ENCODE data around the gene CDO1. TPM values are rescaled to one million over a fixed set of nuclear protein-coding genes. Genes with fewer than 3 reads are reported as not detected.

The CDO1 gene
- polyA plus RNA-seq, 2 of the 4 experiments (the other 2 are of a cell fraction): not detected

DNA sequence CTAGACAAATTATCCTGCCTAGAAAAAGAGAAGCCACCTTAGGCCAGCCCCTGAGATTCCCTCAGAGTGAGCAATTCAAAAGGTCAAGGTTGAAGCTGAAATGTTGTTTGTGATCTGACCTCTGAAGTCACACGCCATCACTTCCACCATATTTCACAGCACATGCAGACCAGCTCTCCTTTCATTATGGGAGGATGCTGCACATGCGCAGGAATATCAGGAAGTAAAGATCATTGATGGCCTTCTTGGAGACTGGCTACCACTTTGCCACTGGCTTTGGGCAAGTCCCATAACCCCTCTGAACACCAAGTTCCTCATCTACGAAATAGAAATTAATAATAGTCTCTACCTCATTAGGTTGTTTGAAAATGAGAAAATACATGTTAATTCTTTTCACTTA lies 39.5 kb downstream of the CDO1 start:
- FAIRE-seq (no peak), DNase-seq (ENCODE audit: low read depth in 1 of 2, low spot score in 1 of 2) (no peak), ATAC-seq (no peak)
- H3K4me2 ChIP-seq: no peak overlapping the region
- POLR2A ChIA-PET: no interaction called here
- TF ChIP-seq RNF2 (IDR thresholded peaks at IDR 0.05; ENCODE audit: borderline replicate concordance, low read depth) (no peak), PHF8 (IDR thresholded peaks at IDR 0.05; ENCODE audit: borderline replicate concordance, low read depth) (no peak), FOSB (CRISPR knock-in tag; IDR thresholded peaks at IDR 0.05) (no peak), EHF (CRISPR knock-in tag; IDR thresholded peaks at IDR 0.05) (no peak), HDAC2 (IDR thresholded peaks at IDR 0.05) (no peak), CEBPB (IDR thresholded peaks at IDR 0.05) (no peak), KDM5A (IDR thresholded peaks at IDR 0.05) (no peak), HOXB5 (CRISPR knock-in tag; IDR thresholded peaks at IDR 0.05) (no peak)
- TF ChIP-seq, protein P1, sequence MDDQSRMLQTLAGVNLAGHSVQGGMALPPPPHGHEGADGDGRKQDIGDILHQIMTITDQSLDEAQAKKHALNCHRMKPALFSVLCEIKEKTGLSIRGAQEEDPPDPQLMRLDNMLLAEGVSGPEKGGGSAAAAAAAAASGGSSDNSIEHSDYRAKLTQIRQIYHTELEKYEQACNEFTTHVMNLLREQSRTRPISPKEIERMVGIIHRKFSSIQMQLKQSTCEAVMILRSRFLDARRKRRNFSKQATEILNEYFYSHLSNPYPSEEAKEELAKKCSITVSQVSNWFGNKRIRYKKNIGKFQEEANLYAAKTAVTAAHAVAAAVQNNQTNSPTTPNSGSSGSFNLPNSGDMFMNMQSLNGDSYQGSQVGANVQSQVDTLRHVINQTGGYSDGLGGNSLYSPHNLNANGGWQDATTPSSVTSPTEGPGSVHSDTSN (IDR thresholded peaks at IDR 0.05): no peak
- TF ChIP-seq, protein P2, sequence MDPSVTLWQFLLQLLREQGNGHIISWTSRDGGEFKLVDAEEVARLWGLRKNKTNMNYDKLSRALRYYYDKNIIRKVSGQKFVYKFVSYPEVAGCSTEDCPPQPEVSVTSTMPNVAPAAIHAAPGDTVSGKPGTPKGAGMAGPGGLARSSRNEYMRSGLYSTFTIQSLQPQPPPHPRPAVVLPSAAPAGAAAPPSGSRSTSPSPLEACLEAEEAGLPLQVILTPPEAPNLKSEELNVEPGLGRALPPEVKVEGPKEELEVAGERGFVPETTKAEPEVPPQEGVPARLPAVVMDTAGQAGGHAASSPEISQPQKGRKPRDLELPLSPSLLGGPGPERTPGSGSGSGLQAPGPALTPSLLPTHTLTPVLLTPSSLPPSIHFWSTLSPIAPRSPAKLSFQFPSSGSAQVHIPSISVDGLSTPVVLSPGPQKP (IDR thresholded peaks at IDR 0.05; ENCODE audit: low read depth, low read length): no peak
- CTCF ChIA-PET: no interaction called here
- H3K9me3 ChIP-seq: no peaks in the 10 kb centered on the region
- H3K4me1 ChIP-seq: no peaks in the 10 kb centered on the region
- 49% methylated on average over 3 of the region's 3 CpGs for WGBS (ENCODE audit: missing lambda C conversion rate)
- H3K27ac ChIP-seq: no peak overlapping the region
- H3K4me3 ChIP-seq: no peak overlapping the region

DNA sequence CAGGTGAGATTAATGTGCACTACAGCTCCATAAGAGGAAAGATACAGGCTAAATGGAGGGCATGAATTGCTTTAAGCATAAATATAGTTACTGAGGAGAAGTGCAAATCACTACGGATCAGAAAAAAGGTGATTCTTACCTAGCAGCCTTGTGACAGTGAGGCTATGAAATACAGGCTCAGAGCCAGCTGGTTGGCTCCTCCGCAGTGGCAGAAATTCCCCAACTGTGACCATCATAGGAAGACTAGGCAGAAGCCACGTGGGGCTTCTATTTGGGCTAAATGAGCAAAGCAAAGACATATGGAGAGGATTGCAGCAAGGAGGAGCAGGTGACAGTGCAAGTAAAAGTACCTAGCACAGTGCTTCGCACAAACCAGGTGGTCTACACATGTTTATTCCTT lies 40.5 kb downstream of the CDO1 start:
- POLR2A ChIA-PET: no interaction called here
- Histone ChIP-seq H3K27ac (no peak overlapping the region), H3K4me2 (no peak overlapping the region), H3K9me3 (no peaks in the 10 kb centered on the region), H3K4me3 (no peak overlapping the region), H3K4me1 (no peaks in the 10 kb centered on the region)
- ATAC-seq: no peak
- no peak for FAIRE-seq
- 24% methylated on average over 4 of the region's 4 CpGs for WGBS (ENCODE audit: missing lambda C conversion rate)
- CTCF ChIA-PET: no interaction called here
- DNase-seq (ENCODE audit: low read depth in 1 of 2, low spot score in 1 of 2): no peak
- TF ChIP-seq TP53 (CRISPR knock-in tag; IDR thresholded peaks at IDR 0.05) (no peak), MYC (IDR thresholded peaks at IDR 0.05; ENCODE audit: borderline replicate concordance, low read length) (no peak), JUNB (IDR thresholded peaks at IDR 0.05) (no peak), RAD21 (conservative IDR thresholded peaks at IDR 0.05 in 1 of 2, IDR thresholded peaks at IDR 0.05 in 1 of 2) (no peak), MAFK (IDR thresholded peaks at IDR 0.05; ENCODE audit: partially characterized antibody) (no peak), TFCP2L1 (CRISPR knock-in tag; IDR thresholded peaks at IDR 0.05) (no peak)
- TF ChIP-seq, protein P3, sequence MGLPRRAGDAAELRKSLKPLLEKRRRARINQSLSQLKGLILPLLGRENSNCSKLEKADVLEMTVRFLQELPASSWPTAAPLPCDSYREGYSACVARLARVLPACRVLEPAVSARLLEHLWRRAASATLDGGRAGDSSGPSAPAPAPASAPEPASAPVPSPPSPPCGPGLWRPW (IDR thresholded peaks at IDR 0.05): no peak

DNA sequence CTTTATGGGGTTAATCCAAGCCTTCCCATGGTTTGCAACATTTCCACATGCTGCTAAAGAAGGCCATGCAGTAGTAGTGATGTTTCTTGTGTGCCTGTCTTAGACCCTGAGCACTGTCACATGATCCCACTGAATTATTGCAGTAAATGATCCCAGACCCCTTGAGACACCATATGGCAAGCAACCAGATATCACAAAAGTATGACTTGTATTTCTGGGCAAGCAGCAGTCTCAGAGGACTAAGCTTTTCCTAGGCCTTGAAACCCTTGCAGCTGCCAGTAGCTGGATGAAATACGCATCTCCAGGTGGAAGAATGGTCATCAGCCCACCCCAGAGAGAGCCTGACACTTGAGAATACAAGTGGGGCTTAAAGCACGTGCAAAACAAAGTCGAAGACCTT lies 41.8 kb downstream of the CDO1 start:
- CTCF ChIA-PET: no interaction called here
- POLR2A ChIA-PET: no interaction called here
- TF ChIP-seq, protein P4, sequence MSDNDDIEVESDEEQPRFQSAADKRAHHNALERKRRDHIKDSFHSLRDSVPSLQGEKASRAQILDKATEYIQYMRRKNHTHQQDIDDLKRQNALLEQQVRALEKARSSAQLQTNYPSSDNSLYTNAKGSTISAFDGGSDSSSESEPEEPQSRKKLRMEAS (IDR thresholded peaks at IDR 0.05): no peak
- no peak for TF ChIP-seq NR3C1 (IDR thresholded peaks at IDR 0.05)
- no peak for TF ChIP-seq CHD2 (IDR thresholded peaks at IDR 0.05; ENCODE audit: low read length, partially characterized antibody)
- no peak for TF ChIP-seq RNF2 (IDR thresholded peaks at IDR 0.05; ENCODE audit: borderline replicate concordance, low read depth)
- no peak for TF ChIP-seq PHF8 (IDR thresholded peaks at IDR 0.05; ENCODE audit: borderline replicate concordance, low read depth)
- TF ChIP-seq, protein P5, sequence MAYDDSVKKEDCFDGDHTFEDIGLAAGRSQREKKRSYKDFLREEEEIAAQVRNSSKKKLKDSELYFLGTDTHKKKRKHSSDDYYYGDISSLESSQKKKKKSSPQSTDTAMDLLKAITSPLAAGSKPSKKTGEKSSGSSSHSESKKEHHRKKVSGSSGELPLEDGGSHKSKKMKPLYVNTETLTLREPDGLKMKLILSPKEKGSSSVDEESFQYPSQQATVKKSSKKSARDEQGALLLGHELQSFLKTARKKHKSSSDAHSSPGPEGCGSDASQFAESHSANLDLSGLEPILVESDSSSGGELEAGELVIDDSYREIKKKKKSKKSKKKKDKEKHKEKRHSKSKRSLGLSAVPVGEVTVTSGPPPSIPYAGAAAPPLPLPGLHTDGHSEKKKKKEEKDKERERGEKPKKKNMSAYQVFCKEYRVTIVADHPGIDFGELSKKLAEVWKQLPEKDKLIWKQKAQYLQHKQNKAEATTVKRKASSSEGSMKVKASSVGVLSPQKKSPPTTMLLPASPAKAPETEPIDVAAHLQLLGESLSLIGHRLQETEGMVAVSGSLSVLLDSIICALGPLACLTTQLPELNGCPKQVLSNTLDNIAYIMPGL (CRISPR knock-in tag; IDR thresholded peaks at IDR 0.05; ENCODE audit: borderline replicate concordance): no peak
- TF ChIP-seq RFX5 (IDR thresholded peaks at IDR 0.05): no peak
- TF ChIP-seq EP300 (IDR thresholded peaks at IDR 0.05): no peak
- TF ChIP-seq RAD21 (conservative IDR thresholded peaks at IDR 0.05 in 1 of 2, IDR thresholded peaks at IDR 0.05 in 1 of 2): no peak
- TF ChIP-seq HOXB5 (CRISPR knock-in tag; IDR thresholded peaks at IDR 0.05): no peak
- TF ChIP-seq HEYL (CRISPR knock-in tag; IDR thresholded peaks at IDR 0.05): no peak
- no peak for TF ChIP-seq TP53 (CRISPR knock-in tag; IDR thresholded peaks at IDR 0.05)
- no peak for TF ChIP-seq CEBPB (IDR thresholded peaks at IDR 0.05)
- TF ChIP-seq BHLHE40 (IDR thresholded peaks at IDR 0.05; ENCODE audit: low read depth, low read length): no peak
- no peak for TF ChIP-seq RCOR1 (IDR thresholded peaks at IDR 0.05; ENCODE audit: low read depth, low read length)
- Histone ChIP-seq H3K4me3 (no peak overlapping the region), H3K4me2 (no peak overlapping the region), H3K9me3 (no peaks in the 10 kb centered on the region), H3K4me1 (no peaks in the 10 kb centered on the region), H3K27ac (no peak overlapping the region)
- DNase-seq (ENCODE audit: low read depth in 1 of 2, low spot score in 1 of 2): no peak
- FAIRE-seq: no peak
- WGBS (ENCODE audit: missing lambda C conversion rate): 48% methylated on average over 3 of the region's 3 CpGs
- ATAC-seq: no peak

Measured in A549 (cell line).